Activated T-cell treated with anti-CD3 and anti-CD28 coated beads for 1 hour (primary cell): ENCODE results near the gene PHC2.

Experiments
- DNase-seq: peaks from one replicate; pipeline ENCODE4 v3.0.0-alpha.2; 2020; ENCODE audit warnings: low read depth

PHC2 gene

GRCh38 chr1:33349081-33349759 is 81.7 kb downstream of the PHC2 start:
- DNase-seq = peak; percentile 33

DNA sequence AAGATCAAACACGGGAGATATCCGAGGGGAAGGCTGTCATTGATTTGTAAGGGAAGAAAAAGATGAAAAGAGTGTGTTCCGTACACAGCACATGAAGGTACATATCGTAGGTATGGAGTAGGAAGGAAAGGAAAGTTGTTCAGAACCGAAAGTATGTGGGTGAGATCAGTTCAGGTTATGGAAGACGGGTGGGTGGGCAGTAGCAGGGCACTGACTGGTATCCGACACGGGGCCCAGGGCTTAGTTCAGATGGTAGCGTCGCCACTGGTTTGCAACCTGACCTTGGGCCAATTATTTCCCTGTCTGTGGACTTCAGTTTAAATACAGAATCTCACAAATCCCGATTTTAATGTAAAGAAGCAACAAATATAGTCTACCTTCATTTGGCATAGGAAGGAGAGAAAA is 82.2 kb downstream of the PHC2 start:
- DNase-seq = no peak

DNA sequence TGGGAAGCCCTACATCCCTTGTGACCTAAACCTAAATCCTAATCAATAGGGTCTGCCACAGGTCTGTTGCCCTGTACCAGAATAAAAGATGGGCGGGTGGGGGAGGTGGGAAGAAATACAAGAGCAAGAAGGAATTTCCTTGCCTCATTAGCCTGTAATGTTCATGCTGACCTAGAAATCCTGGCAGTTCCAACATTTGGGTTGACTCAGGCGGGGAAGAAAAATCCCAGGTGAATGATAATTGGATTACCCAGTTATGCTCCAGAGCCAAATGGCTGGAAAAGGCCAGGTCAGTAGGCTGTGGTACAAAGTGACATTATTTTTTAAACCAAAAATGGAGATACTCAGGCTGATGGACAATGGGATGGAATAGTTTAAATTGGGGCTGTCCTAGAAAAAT is 82.7 kb downstream of the PHC2 start:
- no peak for DNase-seq

GRCh38 chr1:33347650-33347992 is 83.3 kb downstream of the PHC2 start:
- no peak for DNase-seq

DNA sequence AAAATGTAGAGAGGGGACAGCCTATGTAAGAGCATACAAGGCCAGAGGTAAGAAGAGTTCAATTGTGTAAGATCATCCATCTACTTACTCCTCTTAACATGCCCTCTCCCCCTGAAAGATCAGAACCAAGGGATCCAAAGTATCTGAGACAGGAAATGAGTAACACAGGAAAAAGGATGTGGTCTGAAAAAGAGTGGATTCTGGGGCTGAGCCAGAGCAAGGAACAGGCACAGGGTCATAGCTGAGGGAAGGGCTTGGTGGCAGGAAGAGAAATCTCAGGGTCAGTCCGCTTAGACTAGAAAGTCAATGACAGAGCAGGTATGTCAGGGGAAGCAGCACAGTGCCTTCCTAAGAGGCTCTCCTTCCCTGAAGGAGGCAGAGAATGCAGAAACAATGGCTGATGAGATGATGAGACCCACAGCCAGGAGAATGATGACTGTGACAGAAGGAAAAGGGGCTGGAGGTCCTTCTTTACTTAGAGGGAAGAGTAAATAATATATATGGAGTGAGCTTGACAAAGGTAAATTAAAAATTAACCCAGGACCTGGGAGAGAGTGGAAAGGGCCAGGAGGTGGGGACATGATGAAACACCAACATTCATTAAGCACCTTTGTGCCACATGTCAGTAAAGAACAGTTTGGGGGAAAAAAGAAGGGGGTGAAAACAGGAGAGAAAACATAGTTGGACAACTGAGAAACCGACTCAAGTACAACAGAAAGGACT is 83.8 kb downstream of the PHC2 start:
- DNase-seq = no peak

DNA sequence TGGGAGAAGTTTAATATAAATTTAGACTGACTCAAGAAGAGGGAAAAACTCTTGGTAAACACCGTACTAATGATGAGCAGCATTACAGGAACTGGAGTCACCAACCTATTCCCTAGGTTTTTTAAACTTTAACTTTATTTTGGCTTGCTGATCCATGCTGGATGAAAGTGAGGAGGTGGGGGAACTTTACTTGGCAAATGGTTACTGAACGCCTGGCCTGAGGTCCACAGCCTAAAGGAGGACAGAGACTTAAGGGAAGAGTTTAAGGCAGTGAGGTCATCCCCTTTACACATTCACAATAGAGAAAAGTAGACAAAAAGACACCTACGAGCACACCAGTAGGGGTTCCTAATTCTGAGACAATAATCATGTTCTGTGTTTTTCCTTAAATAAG is 84.4 kb downstream of the PHC2 start:
- DNase-seq = no peak

DNA sequence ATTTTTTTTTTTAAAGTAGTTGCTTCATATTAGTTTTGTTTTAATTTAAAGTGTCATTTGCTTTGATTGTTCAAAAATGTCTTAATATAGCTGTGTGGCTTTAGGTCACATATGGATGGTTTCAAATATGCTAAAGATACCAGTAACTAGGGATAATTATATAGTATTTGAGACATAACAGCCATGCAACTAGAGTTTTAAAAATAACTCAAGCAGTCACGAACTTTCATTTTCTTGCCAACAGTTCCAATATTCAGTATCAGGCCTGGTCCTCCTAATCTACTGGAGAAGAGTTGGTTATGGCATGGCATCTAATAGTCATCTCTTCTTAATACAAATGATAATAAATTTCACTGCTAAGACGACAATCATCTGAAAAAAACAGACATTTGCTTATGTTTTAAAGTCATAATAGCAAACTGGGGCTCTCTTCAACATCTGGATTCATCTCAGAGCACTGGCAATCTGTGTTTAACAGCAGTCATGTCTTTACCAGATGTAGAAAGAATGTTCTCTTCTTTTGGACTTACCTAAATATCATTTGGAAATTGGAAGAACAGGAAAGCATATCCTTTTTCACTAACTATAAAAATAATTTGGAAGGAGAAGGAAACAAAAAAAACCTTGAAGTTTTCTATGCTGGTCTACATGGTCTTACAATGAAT is 85.9 kb downstream of the PHC2 start:
- no peak for DNase-seq

DNA sequence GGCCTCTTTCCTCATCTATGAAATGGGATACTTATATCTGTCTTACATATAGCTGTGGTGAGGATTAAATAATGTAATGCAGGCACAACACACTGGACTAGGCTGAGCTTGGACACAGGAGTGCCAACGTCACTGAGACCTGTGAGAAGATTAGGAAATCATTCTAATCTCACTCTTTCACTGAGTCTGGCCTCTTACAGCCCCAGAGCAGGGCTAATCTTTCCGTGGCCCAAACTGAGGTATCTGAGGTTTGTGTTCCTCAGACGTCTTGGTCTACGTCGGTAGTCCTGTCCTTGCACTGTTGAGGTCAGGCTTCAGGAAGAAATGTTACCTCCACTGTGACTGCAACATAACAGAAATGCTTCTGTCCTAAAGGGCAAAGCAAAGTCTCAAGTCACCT is 87.4 kb downstream of the PHC2 start:
- no peak for DNase-seq

- DNase-seq = no peak
These were observed 88.7 kb downstream of the PHC2 start for GRCh38 chr1:33342041-33342723.

DNA sequence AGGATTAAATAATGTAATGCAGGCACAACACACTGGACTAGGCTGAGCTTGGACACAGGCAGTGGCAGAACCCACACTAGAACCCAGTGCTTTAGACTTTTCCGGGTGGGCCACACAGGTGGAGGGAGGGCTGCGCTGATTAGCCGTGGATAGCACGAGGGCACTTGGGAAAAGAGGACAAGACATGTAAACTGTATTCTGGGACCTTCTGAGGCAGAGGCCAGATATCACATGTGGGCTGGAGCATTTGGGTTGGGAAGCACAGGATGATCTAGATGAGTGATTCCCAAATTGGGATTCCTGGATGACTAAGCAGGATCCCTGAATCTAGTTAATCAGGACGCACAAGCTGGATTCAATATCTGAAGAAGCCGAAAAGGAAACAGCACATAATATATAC is 89.7 kb downstream of the PHC2 start:
- no peak for DNase-seq

- no peak for DNase-seq
These were observed 91.5 kb downstream of the PHC2 start for GRCh38 chr1:33339413-33339812.

GRCh38 chr1:33338440-33339211 is 92.3 kb downstream of the PHC2 start:
- DNase-seq = no peak

- no peak for DNase-seq
These were observed 92.9 kb downstream of the PHC2 start for GRCh38 chr1:33338048-33338439.

- no peak for DNase-seq
These were observed 93.5 kb downstream of the PHC2 start for GRCh38 chr1:33337441-33337840.

- no peak for DNase-seq
These were observed 94.3 kb downstream of the PHC2 start for GRCh38 chr1:33336580-33336979.

DNA sequence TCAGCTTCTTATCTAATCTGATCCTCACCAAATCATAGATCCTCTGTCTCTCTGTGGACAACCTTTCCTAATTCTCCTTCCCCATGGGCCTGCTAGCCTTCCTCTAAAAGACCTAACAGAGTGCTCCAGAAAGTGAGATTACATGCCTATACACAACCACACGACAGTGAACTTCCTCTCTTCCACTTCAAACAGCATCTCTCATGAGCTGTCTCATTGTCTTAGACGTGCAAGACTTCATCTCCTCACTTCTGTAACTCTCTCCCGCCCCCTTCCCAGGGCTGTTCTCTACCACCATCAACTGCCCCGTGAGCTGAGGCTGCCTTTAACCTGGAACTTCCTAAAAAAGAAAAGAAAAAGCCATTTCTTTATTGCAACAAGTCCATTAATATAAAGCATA is 95.9 kb downstream of the PHC2 start:
- no peak for DNase-seq

DNA sequence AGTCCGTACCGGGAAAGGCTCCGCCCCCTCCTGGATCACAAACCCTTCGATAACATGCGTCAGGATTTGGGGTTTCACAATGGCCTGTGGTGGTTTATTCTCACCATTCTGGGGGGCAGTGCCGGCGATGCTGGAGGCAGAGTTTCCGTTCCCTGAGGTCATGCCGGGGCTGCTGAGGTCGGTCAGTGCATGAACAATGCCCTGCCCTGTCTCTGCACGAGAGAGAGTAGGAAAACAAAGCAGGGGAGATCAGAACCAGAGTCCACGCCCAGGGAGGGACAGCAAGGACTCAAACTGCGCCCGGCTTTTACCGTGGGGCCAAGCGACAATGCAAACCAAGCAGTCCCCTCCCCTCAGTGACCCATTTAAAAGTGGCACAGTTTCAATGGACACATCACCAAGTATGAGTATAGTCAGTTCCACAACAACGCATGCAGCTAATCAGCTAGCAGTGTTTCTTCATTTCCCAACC is 96.8 kb downstream of the PHC2 start:
- no peak for DNase-seq

- no peak for DNase-seq
These were observed 98.0 kb downstream of the PHC2 start for GRCh38 chr1:33332881-33333280.

- no peak for DNase-seq
These were observed 98.5 kb downstream of the PHC2 start for GRCh38 chr1:33332357-33332789.

DNA sequence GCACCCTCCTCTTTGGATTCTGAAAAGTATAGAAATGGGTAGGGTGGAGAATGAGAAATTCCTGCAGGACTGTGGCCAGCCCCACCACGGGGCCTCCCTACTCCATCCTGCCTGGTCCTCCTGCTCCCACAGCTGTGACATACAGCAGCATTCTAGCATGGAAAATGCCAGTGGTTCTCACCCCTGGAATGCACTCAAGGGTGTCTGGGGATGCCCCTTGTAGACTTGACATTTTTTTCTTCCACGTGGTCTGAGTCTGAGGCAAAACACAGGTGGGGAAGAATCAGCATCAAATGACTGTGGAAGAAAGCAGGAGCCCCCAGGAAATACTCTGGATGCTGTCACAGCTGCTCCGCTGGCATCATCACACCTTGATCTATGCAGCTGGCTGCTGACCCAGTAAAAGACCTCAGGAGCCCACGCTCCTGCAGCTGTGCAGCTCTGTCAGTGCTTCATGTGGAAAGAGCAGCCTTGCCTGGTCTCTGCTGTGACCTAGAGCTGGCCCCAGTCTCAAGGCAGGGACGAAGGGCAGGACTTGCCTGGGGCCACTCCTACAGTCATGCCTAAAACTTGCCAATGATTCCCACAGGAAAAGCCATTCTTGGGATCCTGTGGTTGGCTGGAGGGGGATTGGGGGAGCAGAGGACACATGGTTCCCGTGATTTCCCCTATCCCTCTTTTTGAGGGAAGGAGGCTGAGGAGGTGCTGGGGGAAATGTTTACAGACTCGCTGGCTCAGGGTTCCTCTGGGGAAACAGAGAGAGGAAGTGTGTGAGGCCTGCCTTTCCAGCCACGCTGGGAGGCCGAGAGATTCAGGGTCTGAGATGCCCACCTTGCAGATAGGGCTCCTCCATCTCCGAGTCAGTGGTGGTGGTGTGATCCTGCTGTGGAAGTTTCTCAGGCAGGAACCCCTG is 99.2 kb downstream of the PHC2 start:
- no peak for DNase-seq

DNA sequence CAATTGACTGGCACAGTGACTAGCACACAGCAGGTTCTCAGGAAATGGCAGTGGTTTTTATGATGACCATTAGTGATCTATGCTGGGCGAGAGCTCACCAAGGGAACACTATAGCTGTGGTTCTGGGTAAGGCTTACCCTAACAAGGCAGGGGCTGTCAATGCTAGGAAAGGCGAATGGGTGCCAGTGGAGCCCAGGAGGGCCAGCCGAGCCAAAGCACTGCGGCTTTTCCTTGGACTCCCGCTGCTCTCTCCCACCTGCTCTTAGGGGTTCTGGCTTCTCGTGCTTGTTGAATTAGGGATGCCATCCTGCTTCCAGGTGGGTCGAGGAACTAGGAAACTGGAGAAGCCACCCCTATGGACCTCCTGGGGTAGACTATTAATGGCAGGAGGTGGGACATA is 100.0 kb downstream of the PHC2 start:
- DNase-seq = no peak
